Small intestine (tissue), 7 donors: ENCODE results near the gene PLA2G10. TPM values are rescaled to one million over a fixed set of nuclear protein-coding genes. Genes with fewer than 3 reads are reported as not detected.
"Not testable (repeated sequence)": the region's sequence is repeated elsewhere in the genome, so short reads cannot be mapped to it uniquely, and the experiment has no call there.

Source experiments
- DNase-seq, 2 donors: peaks; one replicate each; pipeline versions ENCODE4 v3.0.0 to v3.0.0-alpha.2; 2013
- FAIRE-seq: peaks from 2 replicates; lab custom pipeline; 2012; peaks lifted over from hg19 to GRCh38; lab: Jason Lieb, UNC
- H3K27ac ChIP-seq, 3 donors: one replicate each; pipeline ENCODE4 v1.5.1; 2013; ENCODE audit warnings: low read length in 2 of 3, mild to moderate bottlenecking in 2 of 3, control low read depth in 1 of 3, inconsistent platforms in 1 of 3, low read depth in 1 of 3, moderate library complexity in 1 of 3
- H3K27me3 ChIP-seq, 3 donors: one replicate each; pipeline ENCODE4 v1.6.1; 2013; ENCODE audit warnings: low read length in 3 of 3, inconsistent platforms in 1 of 3; ENCODE audit not compliant: control insufficient read depth in 3 of 3, insufficient read depth in 3 of 3
- H3K36me3 ChIP-seq, 3 donors: one replicate each; pipeline ENCODE4 v1.6.1; 2013; ENCODE audit warnings: low read length in 3 of 3, inconsistent platforms in 1 of 3, low read depth in 1 of 3, mild to moderate bottlenecking in 1 of 3, moderate library complexity in 1 of 3; ENCODE audit not compliant: control insufficient read depth in 3 of 3, insufficient read depth in 2 of 3
- H3K4me1 ChIP-seq, 3 donors: one replicate each; pipeline ENCODE4 v1.6.1; 2013; ENCODE audit warnings: low read length in 2 of 3, inconsistent platforms in 1 of 3, low read depth in 1 of 3, mild to moderate bottlenecking in 1 of 3, moderate library complexity in 1 of 3; ENCODE audit not compliant: control insufficient read depth in 3 of 3, insufficient read depth in 2 of 3
- H3K4me3 ChIP-seq, 3 donors: one replicate each; pipeline ENCODE4 v1.5.1; 2013; ENCODE audit warnings: low read length in 3 of 3, control low read depth in 1 of 3, inconsistent platforms in 1 of 3, low read depth in 1 of 3, mild to moderate bottlenecking in 1 of 3, moderate library complexity in 1 of 3
- H3K9me3 ChIP-seq, 2 donors: one replicate each; pipeline ENCODE4 v1.6.1; 2013; ENCODE audit warnings: low read depth in 1 of 2, low read length in 1 of 2; ENCODE audit not compliant: control insufficient read depth in 2 of 2, insufficient read depth in 1 of 2
- WGBS, 3 donors: extraction: QIAGEN DNeasy Blood & Tissue Kit; methylation state at CpG; one replicate each; pipeline ENCODE4 v1.1.7; 2013; 5-methylcytosine and 5-hydroxymethylcytosine counted together
- polyA plus RNA-seq, 4 donors: library from polyadenylated mRNA; stranded (reverse) in 3 of 4; unstranded in 1 of 4; fragments of 200-250 nt in 3 of 4; fragments of 120-200 nt in 1 of 4; gene quantifications; one replicate each; pipeline versions ENCODE4 v1.2.1 to v1.2.3, GENCODE V29; 2013
- donor health status: healthy with polysubstance abuse.
- donor health status: control.
- donor health status: control.
- donor health status: Bipolar disorder and iron deficiency.
- donor health status: healthy.

Gene PLA2G10
- polyA plus RNA-seq, 4 donors, result 1.6 to 8.0 (median 6.3) TPM

DNA sequence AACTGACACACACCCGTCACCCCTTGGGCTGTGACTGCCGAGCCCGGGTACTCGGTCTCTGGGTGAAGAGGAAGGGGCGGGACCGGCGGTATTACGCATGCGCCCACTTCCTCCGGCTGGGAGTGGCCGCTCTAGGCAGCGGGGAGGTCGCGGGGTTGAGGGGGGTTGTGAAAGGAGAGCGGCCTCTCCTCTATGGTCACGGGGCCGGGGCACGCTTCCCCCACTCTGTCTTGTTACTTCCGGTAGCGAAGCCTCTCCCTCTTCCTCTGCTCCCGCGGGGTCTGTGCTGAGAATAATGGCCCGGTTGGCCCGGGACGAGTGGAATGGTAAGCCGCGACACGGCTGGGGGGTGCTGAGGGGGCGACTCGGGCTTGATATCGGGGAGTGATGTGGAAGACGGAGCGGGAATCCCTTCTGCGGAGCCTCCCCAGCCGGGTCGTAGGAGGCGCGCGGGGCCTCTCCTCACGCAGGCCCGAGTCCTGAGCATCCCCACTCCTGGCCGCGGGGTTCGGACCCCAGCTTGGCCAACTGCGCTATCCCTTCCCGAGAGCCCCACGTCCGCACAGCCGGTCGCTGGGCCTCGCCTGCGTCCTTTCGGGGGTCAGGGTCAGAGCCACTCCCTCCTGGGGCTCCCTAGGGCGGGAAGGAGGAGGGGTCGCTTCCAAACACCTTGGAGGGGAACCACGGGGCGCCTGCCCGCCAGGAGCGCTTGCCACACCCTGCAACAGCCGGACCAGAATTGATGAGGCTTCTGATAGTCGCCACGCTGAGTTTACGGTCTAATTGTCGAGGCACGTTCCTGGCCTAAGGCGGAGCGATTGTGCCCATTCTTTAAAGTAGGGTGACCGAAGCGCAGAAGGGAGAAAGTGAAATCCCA lies 61.2 kb downstream of the PLA2G10 start, which contains the start of gene BFAR:
Gene BFAR (plus strand): TSS at position 259 of the 877 bp plus-strand sequence. CDS start 11,396 bp downstream, outside the sequence.
- Histone ChIP-seq H3K9me3 (peaks cover 0 to 3% of the 10 kb centered on the region in 2 donors), H3K4me1 (peaks cover 8 to 35% (median 21%) of the 10 kb centered on the region in 3 donors), H3K27ac (peak within 1 kb of the TSS; percentile 95 to 100 (median 99)), H3K36me3 (peaks cover 0 to 3% (median 0%) of the 10 kb centered on the region in 3 donors), H3K4me3 (peak within 1 kb of the TSS; percentile 93), H3K27me3 (no peaks in the 10 kb centered on the region)
- 0% methylated on average over 54 to 69 of the region's 69 CpGs for WGBS, 3 donors
- DNase-seq, result peak; percentile 98 to 99
- no peak for FAIRE-seq

DNA sequence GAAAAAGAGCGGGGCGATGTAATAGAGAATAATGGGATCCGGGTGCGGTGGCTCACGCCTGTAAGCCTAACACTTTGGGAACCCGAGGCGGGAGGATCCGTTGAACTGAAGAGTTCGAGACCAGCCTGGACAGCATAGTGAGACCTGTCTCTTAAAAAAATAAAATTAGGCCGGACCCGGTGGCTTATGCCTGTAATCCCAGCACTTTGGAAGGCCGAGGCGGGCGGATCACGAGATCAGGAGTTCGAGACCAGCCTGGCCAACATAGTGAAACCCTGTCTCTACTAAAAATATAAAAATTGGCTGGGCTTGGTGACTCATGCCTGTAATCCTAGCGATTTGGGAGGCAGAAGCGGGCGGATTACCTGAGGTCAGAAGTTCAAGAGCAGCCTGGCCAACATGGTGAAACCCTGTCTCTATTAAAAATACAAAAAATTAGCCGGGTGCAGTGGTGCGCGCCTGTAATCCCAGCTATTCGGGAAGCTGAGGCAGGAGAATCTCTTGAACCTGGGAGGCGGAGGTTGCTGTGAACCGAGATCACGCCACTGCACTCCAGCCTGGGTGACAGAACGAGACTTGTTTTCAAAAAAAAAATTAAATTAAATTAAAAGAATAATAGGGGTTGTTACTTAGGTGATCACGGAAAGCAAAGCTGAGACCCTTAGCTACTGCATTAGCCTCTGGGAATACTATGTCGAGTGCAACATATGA lies 63.3 kb downstream of the PLA2G10 start:
- H3K36me3 ChIP-seq, result peaks cover 2 to 13% (median 2%) of the 10 kb centered on the region in 3 donors
- WGBS, 3 donors, result 84 to 86% (median 85%) methylated on average over 27 to 29 of the region's 29 CpGs
- not testable (repeated sequence) for H3K27me3 ChIP-seq, H3K9me3 ChIP-seq, FAIRE-seq, DNase-seq
- peaks cover 6 to 28% (median 21%) of the 10 kb centered on the region in 3 donors for H3K4me1 ChIP-seq
- H3K4me3 ChIP-seq, result peak overlapping the region in 1 of 3 donors; percentile 31
- peak overlapping the region; percentile 71 to 97 (median 92) for H3K27ac ChIP-seq

DNA sequence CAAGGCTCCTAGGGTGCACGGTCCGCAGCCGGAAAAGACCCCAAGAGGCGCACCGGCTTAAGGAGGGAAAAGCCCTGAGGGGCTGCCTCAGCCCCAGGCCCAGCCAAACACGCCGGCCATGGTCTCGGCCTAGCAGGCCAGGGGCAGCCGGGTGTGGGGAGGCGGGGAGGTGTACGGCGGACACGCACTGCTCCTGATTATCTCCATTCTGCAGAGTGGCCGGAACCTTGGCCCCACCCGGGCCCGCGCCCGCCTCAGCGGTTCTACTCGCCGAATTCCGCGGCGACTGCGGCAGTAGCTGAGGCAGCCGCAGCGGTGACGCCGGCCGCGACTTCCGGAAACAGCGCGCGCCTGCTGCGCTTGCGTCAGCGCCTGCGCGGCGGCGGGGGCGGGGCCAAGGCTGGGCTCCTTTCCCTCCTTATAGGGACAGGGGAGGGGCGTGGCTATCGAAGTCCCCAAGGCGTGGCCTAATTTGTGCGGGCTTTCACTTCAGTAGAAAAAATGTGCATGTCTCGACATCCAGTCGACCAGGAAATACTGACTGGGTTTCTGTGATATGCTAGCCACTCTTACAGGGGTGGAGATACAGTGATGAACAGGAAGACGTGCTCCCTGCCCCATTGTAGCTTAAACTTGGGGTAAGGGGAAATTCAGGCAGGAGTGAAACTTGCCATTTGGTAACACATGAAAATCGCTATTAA lies 64.0 kb downstream of the PLA2G10 start, which contains the start of gene PARN:
Gene PARN (minus strand): TSS at position 342 of the 701 bp plus-strand sequence. CDS start 135 bp downstream, at position 207.
- WGBS, 3 donors, result 1 to 2% (median 1%) methylated on average over 38 to 51 of the region's 51 CpGs
- H3K4me1 ChIP-seq, result peaks cover 5 to 20% (median 16%) of the 10 kb centered on the region in 3 donors
- peak within 1 kb of the TSS; percentile 83 to 97 (median 88) for H3K4me3 ChIP-seq
- H3K9me3 ChIP-seq, result peaks cover 0 to 3% of the 10 kb centered on the region in 2 donors
- H3K27me3 ChIP-seq, result no peaks in the 10 kb centered on the region
- H3K27ac ChIP-seq, result peak within 1 kb of the TSS; percentile 86 to 97 (median 92)
- H3K36me3 ChIP-seq, result peaks cover 2 to 14% (median 2%) of the 10 kb centered on the region in 3 donors
- DNase-seq, result peak; percentile 97 to 99
- FAIRE-seq, result no peak

DNA sequence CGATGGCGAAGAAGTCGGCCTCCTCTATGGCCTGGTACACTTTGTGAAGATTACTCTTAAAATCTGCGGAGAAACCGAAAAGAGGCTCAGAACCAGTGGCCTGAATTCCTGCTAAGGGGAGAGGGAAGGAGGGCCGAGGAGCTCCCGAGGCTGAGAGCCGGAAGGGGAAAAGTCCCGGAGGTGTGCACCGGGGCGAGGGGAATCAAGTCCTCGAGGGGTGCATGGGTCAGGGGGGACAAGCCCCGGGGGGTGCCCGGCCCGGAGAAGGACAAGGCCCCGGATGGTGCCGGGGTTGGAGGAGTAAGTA lies 64.5 kb downstream of the PLA2G10 start:
- peaks cover 2 to 18% (median 2%) of the 10 kb centered on the region in 3 donors for H3K36me3 ChIP-seq
- peak overlapping the region; percentile 86 to 97 (median 86) for H3K27ac ChIP-seq
- H3K4me1 ChIP-seq, result peaks cover 3 to 15% (median 11%) of the 10 kb centered on the region in 3 donors
- H3K9me3 ChIP-seq, result peaks cover 0 to 3% of the 10 kb centered on the region in 2 donors
- H3K4me3 ChIP-seq, result peak overlapping the region; percentile 83 to 97 (median 88)
- H3K27me3 ChIP-seq, result no peaks in the 10 kb centered on the region
- DNase-seq, result peak in 1 of 2 donors; percentile 27
- FAIRE-seq, result no peak
- WGBS, 3 donors, result 1 to 3% (median 1%) methylated on average over 17 of the region's 17 CpGs

DNA sequence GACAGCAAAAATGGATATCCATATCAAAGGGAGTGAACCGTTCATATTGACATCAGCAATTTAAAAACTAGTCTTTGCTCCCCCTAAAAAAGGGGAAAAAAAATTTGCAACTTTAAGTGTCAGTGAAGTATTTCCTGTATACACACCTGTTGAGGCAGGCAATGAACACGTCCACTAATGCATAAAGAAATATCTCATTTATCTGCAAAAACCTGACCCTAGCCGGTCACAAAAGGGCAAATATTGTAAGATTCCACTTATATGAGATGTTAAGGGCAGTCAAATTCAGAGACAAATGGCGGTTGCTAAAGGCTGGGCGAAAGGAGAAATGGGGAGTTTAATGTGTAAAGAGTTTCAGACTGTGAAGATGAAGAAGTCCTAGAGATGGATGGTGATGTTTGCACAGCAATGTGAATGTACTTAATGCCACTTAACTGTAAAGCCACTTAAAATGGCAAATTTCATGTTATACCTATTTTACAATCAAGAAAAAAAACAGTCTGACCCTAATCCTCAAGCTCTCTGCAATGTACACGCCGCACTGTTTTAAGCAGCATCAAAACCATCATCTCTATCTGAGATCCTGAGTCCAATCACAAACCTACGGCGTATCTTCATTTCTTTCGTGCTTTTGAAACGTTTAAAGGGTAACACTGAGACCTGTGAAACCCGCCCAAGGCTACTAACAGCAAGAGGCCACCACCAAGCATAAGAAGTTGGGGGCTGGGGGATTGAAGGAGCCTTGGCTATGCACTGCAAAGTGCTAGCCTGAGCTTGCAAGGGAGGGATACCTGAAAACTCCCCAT lies 65.1 kb downstream of the PLA2G10 start:
- no peak for FAIRE-seq
- Histone ChIP-seq H3K27ac (peak overlapping the region; percentile 86 to 97 (median 86)), H3K4me1 (peaks cover 0 to 10% (median 6%) of the 10 kb centered on the region in 3 donors), H3K27me3 (no peaks in the 10 kb centered on the region), H3K36me3 (peaks cover 2 to 18% (median 2%) of the 10 kb centered on the region in 3 donors), H3K9me3 (peaks cover 0 to 3% of the 10 kb centered on the region in 2 donors), H3K4me3 (peak overlapping the region; percentile 83 to 97 (median 88))
- WGBS, 3 donors, result 46 to 53% (median 51%) methylated on average over 12 of the region's 12 CpGs
- DNase-seq, result no peak

DNA sequence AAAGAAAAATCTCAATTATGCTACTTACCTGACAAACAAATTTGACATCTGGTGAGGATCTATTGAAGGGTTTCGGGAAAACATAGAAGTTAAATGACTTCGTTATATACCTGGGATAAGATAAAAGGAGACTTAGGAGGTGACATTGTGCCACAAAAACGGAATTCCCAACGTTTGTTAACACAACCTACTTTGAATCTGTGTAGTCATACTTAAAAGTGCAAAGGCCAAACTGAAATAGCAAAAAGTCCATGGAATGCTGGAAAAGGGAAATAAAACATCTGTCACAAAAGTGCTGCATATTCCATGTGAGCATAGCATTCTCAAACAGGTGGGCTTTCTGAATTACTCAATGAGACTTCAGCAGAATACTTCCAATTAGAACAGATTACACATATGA lies 67.0 kb downstream of the PLA2G10 start:
- DNase-seq, result no peak
- no peak for FAIRE-seq
- Histone ChIP-seq H3K9me3 (peaks cover 0 to 3% of the 10 kb centered on the region in 2 donors), H3K4me1 (peaks cover 0 to 9% (median 4%) of the 10 kb centered on the region in 3 donors), H3K27me3 (no peaks in the 10 kb centered on the region), H3K4me3 (no peak overlapping the region), H3K36me3 (peaks cover 2 to 27% (median 2%) of the 10 kb centered on the region in 3 donors), H3K27ac (no peak overlapping the region)
- WGBS, 3 donors, result 79 to 83% (median 80%) methylated on average over 4 of the region's 4 CpGs
